Activated T-helper 17 cell treated with anti-CD3 and anti-CD28 coated beads, Interleukin-2, amount 50 U/mL, for 72 hours (primary cell): ENCODE measurements around the gene VPS45. TPM values are rescaled to one million over a fixed set of nuclear protein-coding genes. Genes with fewer than 3 reads are reported as not detected.

ENCODE experiments used
- ATAC-seq: fragments of 150-1000 bp; cut with Tn5 transposase; replicated peaks from 2 replicates; pipeline ENCODE4 v1.10.0; 2021; ENCODE audit warnings: mild to moderate bottlenecking, moderate library complexity
- H3K27ac Mint-ChIP-seq: one replicate; pipeline ENCODE4 v1.8.0; 2022; ENCODE audit warnings: mixed read lengths
- H3K27me3 Mint-ChIP-seq: one replicate; pipeline ENCODE4 v1.8.0; 2022; ENCODE audit warnings: mixed read lengths
- H3K36me3 Mint-ChIP-seq: one replicate; pipeline ENCODE4 v1.8.0; 2022; ENCODE audit warnings: low read depth, mild to moderate bottlenecking, mixed read lengths
- H3K4me1 Mint-ChIP-seq: one replicate; pipeline ENCODE4 v1.8.0; 2022; ENCODE audit warnings: mixed read lengths
- H3K4me3 Mint-ChIP-seq: one replicate; pipeline ENCODE4 v1.8.0; 2022; ENCODE audit warnings: mild to moderate bottlenecking, mixed read lengths
- H3K9me3 Mint-ChIP-seq: one replicate; pipeline ENCODE4 v1.8.0; 2022; ENCODE audit warnings: mixed read lengths
- total RNA-seq, 2 donors: library from RNA; stranded (reverse); gene quantifications; one replicate each; pipeline ENCODE4 v1.2.3, GENCODE V29; 2022

VPS45 gene
- total RNA-seq, 2 donors from 2014 or later = 24.7 to 26.9 TPM

DNA sequence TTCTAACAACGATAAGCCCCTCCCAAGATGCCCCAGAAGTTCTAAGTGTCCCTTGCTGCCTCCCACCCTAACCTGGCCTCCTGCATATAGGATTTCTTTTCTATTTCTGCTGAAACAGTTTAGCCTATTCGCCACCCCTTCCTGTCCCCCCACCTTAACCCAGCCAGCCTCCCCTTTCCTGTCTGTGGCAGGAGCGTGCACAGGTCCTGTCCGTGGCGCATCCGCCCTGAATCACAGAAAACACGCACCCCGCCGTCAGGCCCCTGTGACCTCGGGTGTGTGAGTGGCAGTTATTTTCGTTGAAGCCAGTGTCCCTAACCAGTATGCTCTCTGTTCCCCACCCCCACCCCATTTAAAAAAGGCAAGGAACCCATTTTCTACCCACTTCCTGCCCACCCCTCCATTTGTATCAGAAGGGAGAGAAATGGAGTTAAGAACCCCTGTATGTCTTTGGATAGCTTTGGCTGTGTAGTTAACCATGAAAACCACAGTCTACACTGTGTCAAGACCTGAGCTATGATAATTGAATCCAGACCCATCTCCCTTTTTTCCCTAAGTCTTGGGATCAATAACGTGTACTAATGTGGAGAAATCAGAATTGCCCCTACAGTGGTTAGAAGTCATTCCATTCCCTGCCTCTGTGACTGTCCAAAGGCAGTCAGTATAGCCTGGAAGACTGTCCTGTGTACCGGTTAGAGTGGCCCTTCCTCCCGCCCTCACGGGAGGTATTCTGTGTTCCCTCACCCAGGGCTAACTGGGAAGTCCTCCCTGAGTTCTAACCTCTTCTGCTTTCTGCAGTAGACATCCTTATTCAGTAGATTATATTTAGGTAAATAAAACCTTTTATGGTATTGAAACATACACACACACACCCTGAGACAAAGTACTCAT lies 84.0 kb downstream of the VPS45 start:
- H3K36me3 Mint-ChIP-seq = peaks cover 58% of the 10 kb centered on the region
- H3K4me3 Mint-ChIP-seq = peak overlapping the region; percentile 99
- H3K27me3 Mint-ChIP-seq = no peaks in the 10 kb centered on the region
- no peaks in the 10 kb centered on the region for H3K9me3 Mint-ChIP-seq
- H3K27ac Mint-ChIP-seq = peak overlapping the region; percentile 96
- H3K4me1 Mint-ChIP-seq = peaks cover 48% of the 10 kb centered on the region
- ATAC-seq = peak; percentile 64

DNA sequence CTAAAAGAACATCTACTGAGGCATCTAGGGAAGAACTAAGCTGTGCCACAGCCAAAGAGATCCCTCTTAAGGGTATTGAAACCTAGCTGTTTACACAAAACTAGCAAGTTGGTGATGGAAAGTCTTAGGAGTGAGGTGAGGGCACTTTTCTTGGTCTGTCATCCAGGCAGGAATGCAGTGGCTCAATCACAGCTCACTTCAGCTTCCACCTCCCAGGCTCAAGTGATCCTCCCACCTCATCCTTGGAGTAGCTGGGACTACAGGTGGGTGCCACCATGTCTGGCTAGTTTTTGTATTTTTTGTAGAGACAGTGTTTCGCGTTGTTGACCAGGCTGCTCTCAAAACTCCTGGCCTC lies 84.6 kb downstream of the VPS45 start:
- Mint-ChIP-seq H3K4me3 (peak overlapping the region; percentile 99), H3K4me1 (peaks cover 46% of the 10 kb centered on the region), H3K36me3 (peaks cover 64% of the 10 kb centered on the region), H3K27ac (peak overlapping the region; percentile 96), H3K27me3 (no peaks in the 10 kb centered on the region), H3K9me3 (no peaks in the 10 kb centered on the region)
- ATAC-seq = peak; percentile 8

DNA sequence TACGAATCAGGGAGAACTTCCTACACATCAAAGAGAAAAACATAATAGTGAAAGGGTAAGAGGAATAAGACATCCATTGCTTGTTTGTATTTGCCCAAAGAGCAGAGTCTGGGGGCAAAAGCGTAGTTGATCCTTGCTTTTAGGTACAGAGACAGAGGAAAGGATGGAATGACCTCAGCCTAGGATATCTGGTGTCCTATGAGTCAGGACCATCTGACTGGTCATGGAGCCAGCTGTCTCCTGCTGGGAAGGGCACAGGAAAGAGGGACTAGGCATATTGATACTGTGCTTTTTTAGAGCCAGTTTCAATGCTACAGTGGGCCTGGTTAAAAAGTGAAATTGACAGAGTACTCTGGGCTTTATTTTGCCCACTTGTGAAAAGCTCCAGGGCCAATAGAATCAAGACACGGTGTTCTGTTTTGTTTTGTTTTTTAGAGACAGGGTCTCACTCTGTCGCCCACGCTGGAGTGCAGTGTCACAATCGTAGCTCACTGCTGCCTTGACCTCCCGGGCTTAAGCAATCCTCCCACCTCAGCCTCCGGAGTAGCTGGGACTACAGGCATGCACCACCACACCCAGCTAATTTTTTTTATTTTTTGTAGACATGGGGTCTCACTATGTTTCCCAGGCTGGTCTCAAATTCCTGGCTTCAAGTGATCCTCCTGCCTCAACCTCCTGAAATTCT lies 85.3 kb downstream of the VPS45 start:
- peaks cover 72% of the 10 kb centered on the region for H3K36me3 Mint-ChIP-seq
- H3K4me3 Mint-ChIP-seq = peak overlapping the region; percentile 99
- H3K27ac Mint-ChIP-seq = peak overlapping the region; percentile 31
- H3K9me3 Mint-ChIP-seq = no peaks in the 10 kb centered on the region
- H3K27me3 Mint-ChIP-seq = no peaks in the 10 kb centered on the region
- ATAC-seq = no peak
- H3K4me1 Mint-ChIP-seq = peaks cover 51% of the 10 kb centered on the region

DNA sequence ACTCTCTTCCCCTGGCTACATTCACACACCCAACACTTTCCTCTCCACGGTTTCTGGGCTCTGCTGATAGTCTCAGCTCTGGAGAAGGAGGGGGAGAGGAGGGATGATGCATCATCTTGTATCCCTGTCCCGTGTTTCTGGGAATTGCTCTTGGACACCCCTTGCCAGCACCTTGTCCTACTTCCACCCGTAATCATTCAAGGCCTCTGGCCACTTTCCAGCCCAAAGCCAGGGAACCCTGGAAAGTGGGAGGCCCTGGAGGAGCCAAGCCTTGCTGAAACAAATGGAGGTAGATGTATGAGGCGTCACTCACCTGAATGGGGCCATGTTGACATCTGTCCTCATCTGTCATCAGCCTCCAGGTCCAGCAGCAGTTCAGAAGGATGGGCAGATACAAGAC lies 86.6 kb downstream of the VPS45 start:
- peaks cover 50% of the 10 kb centered on the region for H3K4me1 Mint-ChIP-seq
- H3K9me3 Mint-ChIP-seq = no peaks in the 10 kb centered on the region
- peak overlapping the region; percentile 31 for H3K27ac Mint-ChIP-seq
- H3K4me3 Mint-ChIP-seq = peak overlapping the region; percentile 99
- no peak for ATAC-seq
- peaks cover 84% of the 10 kb centered on the region for H3K36me3 Mint-ChIP-seq
- H3K27me3 Mint-ChIP-seq = no peaks in the 10 kb centered on the region

DNA sequence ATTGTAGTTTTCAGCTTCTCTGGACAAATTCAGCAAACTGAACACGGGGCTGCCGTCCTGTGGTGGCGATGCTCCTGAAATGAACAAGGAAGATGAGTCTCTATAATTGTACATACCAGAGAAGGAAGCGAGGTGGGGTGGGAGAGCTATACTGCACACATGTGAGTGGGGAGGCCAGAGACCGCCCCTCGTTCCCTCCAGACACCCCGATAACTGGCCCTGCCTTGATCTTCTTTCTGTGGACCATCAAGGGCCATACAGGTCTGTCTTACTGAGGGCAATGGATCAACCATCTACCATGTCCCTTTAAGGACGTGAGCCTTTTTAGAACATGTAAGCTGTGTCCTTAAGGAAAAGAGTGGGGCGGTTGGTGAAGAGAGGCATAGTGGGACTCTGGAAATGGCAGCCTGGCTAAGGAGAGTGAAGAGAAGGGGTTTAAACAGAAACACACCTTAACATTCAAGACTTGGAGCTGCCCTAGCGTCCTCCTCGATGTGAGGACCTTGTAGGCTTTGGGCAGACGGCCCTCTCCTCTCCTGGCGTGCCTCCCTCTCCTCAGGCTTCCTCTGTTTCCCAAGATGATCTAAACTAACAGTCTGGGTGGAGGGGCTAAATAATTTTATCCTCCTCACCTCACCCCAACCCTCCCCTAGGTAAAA lies 88.0 kb downstream of the VPS45 start:
- ATAC-seq = no peak
- no peaks in the 10 kb centered on the region for H3K27me3 Mint-ChIP-seq
- no peaks in the 10 kb centered on the region for H3K9me3 Mint-ChIP-seq
- no peak overlapping the region for H3K4me3 Mint-ChIP-seq
- H3K27ac Mint-ChIP-seq = peak overlapping the region; percentile 31
- peaks cover 98% of the 10 kb centered on the region for H3K36me3 Mint-ChIP-seq
- peaks cover 51% of the 10 kb centered on the region for H3K4me1 Mint-ChIP-seq

DNA sequence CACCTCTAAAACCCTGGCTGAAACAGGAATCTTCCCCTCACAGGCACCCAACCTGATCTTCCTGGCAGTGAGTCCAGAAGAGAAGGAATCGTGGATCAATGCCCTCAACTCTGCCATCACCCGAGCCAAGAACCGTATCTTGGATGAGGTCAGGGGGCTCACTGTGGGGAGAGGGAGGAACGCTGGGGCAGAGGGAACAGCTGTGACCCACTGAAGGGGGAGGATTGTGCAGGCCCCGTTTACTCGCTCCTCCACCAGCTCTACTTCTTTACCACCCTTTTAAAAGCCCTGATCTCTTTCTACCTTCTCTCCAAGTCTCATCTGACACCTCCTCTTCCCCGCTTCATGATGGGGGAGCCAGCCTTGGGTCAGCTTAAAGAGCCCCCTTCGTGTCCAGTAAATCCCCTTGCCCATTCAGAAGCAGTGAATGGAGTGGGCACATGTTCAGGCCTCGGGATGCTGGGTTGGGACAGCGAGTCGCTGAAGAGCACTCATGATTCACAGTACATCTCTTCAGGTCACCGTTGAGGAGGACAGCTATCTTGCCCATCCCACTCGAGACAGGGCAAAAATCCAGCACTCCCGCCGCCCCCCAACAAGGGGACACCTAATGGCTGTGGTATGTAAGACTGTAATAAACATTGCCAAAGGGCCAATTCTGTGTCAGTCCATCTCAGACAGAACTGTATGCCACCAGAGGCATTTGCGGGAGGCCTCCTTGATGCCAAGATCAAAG lies 89.5 kb downstream of the VPS45 start:
- no peak overlapping the region for H3K4me3 Mint-ChIP-seq
- H3K36me3 Mint-ChIP-seq = peaks cover 89% of the 10 kb centered on the region
- ATAC-seq = no peak
- no peaks in the 10 kb centered on the region for H3K9me3 Mint-ChIP-seq
- H3K27me3 Mint-ChIP-seq = no peaks in the 10 kb centered on the region
- peaks cover 53% of the 10 kb centered on the region for H3K4me1 Mint-ChIP-seq
- H3K27ac Mint-ChIP-seq = no peak overlapping the region

DNA sequence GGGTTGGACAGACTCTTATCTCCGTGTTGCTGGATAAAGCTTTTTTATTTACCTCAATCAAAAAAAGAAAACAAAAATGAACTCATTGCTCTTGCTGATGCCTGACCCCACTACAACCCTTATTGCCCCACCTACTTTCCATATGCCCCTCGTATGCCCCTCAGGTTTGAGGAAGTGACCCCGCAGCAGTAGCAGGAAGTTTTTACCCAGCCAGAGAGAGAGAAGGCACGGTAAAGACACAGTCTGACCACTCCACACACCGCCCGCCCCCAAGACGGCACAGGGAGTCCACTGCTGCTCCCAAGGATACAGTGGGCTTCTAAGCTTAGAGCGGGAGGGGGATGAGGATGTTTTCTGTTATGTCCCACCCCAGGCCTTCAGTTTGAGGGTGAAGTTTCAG lies 92.0 kb downstream of the VPS45 start:
- Mint-ChIP-seq H3K4me3 (peak overlapping the region; percentile 35), H3K4me1 (peaks cover 41% of the 10 kb centered on the region), H3K36me3 (peaks cover 64% of the 10 kb centered on the region)

DNA sequence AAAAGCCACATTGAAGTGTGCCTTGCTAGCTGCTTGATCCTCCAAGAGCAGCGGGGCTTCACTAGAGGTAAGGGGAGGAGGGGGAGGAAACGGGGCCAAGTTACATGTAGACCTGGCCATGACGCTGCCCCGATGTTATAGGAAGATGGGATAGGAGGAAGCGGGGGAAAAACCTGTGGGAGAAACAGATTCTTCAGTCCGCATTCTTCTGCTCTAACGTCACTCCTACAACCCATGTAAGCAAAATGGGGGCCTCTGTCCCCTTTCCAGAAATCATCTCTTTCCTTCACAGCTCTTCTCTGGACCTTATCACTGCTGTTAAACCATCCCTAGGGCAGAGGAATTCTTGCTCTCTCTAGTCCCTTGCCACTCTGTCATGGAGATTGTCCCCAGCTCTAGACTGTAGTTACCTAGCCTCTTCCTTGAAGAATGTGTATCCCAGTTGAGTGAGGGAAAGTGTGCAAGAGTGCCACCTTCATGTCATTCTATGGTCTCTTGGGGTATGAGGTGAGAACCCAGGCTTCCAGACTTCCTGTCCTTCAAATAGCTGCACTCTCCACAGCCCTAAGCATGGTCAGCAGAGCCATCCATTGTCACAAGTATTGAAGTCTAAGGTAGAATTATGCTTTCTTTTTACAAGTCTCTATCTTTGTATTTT lies 93.5 kb downstream of the VPS45 start:
- Mint-ChIP-seq H3K9me3 (no peaks in the 10 kb centered on the region), H3K27me3 (no peaks in the 10 kb centered on the region), H3K36me3 (peaks cover 48% of the 10 kb centered on the region), H3K4me1 (peaks cover 36% of the 10 kb centered on the region), H3K4me3 (peak overlapping the region; percentile 35), H3K27ac (peak overlapping the region; percentile 65)
- no peak for ATAC-seq

More for the DNA sequence above, 92.0 kb downstream of the VPS45 start:
- H3K27ac Mint-ChIP-seq = peak overlapping the region; percentile 18
- no peaks in the 10 kb centered on the region for H3K9me3 Mint-ChIP-seq
- ATAC-seq = no peak
- H3K27me3 Mint-ChIP-seq = no peaks in the 10 kb centered on the region

DNA sequence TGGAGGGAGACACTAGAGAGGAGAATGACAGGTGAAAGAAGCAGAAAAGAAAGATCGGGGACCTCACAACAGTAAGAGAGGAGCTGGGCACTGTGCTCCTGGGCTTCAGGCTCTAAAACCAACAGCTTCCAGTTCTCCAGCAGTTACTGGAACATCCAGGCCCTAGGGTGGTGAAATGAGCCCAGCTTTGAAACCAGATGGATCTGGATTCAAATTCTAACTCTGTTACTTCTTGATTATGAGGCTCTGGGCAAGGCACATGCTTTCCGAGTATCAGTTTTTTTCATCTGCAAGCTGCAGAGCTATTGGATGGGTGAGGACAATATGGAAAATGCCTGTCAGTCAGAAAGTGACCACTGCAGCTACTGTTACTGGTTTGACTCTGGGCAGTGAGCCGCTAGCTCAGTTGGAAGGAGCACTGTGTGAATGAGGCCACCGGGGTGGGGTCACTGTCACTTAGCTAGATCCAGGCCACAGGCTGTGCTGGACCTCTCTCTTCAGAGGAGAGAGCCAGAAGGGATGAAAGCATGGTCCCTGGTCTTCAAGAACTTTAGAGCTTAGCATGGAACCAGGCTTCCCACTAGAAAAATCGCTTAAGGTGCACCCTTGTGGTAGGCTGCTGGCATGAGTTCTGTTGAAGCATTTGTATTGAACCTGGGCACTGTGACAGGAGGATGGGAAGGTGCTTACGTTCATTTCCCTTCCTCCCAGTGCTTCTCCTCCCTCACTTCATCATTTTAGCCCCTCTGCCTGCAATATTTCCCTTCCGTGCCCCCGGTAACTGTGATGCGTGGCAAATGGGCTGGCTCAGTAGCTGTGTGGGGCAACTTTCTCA lies 94.4 kb downstream of the VPS45 start:
- no peaks in the 10 kb centered on the region for H3K9me3 Mint-ChIP-seq
- no peak for ATAC-seq
- peak overlapping the region; percentile 65 for H3K27ac Mint-ChIP-seq
- peaks cover 36% of the 10 kb centered on the region for H3K4me1 Mint-ChIP-seq
- no peaks in the 10 kb centered on the region for H3K27me3 Mint-ChIP-seq
- peaks cover 40% of the 10 kb centered on the region for H3K36me3 Mint-ChIP-seq
- peak overlapping the region; percentile 35 for H3K4me3 Mint-ChIP-seq

DNA sequence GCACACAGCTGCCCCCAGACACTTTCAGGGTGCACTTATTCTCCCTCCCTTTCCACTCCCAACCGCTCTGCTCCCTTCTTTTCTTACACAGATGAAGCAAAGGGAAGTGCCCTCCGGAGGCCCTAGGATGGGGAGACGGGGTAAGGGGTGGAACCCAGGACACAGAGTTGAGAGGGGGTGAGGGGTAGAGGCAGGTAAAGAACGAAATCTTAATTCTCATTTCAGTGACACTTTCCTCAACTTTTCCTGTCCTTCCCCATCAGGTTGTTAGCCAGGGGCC lies 94.9 kb downstream of the VPS45 start:
- H3K36me3 Mint-ChIP-seq = peaks cover 34% of the 10 kb centered on the region
- no peaks in the 10 kb centered on the region for H3K9me3 Mint-ChIP-seq
- no peak for ATAC-seq
- H3K27me3 Mint-ChIP-seq = no peaks in the 10 kb centered on the region
- no peak overlapping the region for H3K27ac Mint-ChIP-seq
- H3K4me3 Mint-ChIP-seq = peak overlapping the region; percentile 17
- H3K4me1 Mint-ChIP-seq = peaks cover 33% of the 10 kb centered on the region

DNA sequence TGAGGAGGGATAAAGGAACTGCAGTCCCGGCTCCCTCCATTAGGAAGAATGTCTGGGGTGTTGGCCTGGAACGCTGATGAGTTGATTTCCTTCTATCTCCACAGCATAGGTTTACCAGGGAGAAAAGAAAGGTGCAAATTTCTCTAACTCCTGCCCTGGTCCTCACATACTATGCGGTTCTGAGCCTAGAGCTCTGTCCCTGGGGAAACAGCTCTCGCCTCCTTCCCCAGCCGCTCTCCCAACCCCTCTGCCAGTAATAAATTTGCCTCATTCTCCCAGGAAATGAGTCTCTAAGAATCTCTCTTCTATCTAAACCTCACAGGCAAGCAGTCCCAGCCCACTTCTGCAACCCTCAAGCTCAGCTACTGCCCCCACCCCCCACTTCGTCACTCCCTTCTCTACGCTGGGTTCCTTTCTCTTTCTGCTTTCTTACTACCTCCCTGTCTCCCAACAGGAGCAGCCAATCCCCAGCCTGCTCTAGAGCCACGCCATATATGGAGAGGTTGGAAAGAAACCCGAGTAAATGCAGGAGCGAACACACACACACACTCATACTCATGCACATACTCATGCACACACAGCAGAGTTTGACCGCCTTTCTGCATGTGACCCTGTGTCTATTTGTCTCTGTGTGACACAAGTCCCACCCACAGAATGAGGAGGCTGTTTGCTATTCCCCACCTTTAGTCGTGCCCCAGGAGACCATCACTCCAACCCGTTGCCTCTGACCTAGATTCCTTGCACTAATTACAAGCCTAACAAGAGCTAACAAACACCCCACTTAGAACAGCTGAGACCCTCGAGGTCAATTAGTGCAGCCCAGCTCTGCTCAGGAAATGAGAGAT lies 95.5 kb downstream of the VPS45 start:
- Mint-ChIP-seq H3K27me3 (no peaks in the 10 kb centered on the region), H3K9me3 (no peaks in the 10 kb centered on the region), H3K27ac (no peak overlapping the region), H3K36me3 (peaks cover 28% of the 10 kb centered on the region), H3K4me3 (peak overlapping the region; percentile 17), H3K4me1 (peaks cover 28% of the 10 kb centered on the region)
- peak; percentile 8 for ATAC-seq

DNA sequence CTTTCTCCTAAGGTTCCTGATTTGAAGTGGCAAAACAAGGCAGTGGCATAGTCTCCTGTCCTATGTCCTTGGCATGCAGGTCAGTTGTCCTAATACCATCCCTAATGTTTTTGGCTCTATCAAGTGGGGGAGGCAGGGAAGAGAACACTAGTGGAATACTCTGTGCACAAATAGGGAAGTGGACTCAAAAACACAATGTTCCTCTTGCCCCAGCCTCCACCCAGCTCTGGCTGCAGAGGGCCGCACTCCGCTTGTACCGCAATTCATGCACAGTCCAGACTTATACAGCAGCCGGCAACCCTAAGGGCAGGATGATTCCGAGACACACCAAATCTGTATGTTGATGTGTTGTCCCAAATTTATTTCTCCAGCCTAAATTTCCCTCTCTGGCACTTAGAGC lies 96.6 kb downstream of the VPS45 start:
- Mint-ChIP-seq H3K27me3 (no peaks in the 10 kb centered on the region), H3K36me3 (peaks cover 17% of the 10 kb centered on the region), H3K4me1 (peaks cover 25% of the 10 kb centered on the region), H3K4me3 (no peak overlapping the region), H3K27ac (no peak overlapping the region), H3K9me3 (no peaks in the 10 kb centered on the region)
- ATAC-seq = no peak

DNA sequence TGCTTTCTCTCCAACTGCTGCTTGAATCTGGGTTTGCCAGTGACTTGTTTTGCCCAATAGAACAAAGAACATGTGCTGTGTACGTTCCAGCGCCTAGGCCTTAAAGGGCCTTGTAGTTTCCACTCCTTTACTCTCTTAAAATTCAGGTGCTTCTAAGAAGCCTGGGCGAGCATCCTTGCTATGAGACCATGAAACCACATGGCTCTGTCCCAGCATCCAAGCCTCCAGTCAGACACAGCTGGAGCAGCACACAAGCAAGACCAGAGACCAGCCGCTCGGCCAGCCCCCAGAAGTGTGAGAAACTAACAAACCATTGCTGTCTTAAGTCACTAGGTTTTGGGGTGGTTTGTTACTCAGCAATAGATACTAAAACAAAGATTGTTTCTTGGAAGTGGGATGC lies 97.2 kb downstream of the VPS45 start:
- Mint-ChIP-seq H3K36me3 (peaks cover 12% of the 10 kb centered on the region), H3K4me1 (peaks cover 25% of the 10 kb centered on the region), H3K27ac (no peak overlapping the region), H3K27me3 (no peaks in the 10 kb centered on the region), H3K4me3 (no peak overlapping the region), H3K9me3 (no peaks in the 10 kb centered on the region)
- ATAC-seq = no peak
